ENCODE measurements around the gene DLAT. TPM values are rescaled to one million over a fixed set of nuclear protein-coding genes. Genes with fewer than 3 reads are reported as not detected.
"Not testable (repeated sequence)": the region's sequence is repeated elsewhere in the genome, so short reads cannot be mapped to it uniquely, and the experiment has no call there.

The DLAT gene
- total and polyA plus RNA-seq, 10 donors = 8.1 to 22.9 (median 18.4) TPM

DNA sequence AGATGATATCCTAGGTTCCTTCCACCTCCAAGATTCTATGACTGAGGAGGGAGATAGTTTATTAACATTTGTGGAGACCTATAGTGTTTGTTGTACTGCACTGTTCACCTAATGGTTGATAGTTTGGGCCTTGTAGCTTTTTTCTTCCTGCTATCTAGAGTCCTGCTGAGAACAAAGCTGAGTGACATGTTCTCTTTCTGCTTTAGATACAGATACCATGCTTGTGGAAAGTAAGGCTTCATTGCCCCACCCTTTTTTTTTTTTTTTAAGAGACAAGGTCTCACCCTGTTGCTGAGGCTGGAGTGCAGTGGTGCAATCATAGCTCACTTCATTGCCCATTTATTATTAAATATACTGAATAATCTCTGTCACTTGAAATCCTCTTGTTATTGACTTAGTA, 12.3 kb downstream of the DLAT start:
- intact Hi-C loops (cut with DNase I; ENCODE audit: low total_unique reads) = no loop called here
- TF ChIP-seq, protein P1, sequence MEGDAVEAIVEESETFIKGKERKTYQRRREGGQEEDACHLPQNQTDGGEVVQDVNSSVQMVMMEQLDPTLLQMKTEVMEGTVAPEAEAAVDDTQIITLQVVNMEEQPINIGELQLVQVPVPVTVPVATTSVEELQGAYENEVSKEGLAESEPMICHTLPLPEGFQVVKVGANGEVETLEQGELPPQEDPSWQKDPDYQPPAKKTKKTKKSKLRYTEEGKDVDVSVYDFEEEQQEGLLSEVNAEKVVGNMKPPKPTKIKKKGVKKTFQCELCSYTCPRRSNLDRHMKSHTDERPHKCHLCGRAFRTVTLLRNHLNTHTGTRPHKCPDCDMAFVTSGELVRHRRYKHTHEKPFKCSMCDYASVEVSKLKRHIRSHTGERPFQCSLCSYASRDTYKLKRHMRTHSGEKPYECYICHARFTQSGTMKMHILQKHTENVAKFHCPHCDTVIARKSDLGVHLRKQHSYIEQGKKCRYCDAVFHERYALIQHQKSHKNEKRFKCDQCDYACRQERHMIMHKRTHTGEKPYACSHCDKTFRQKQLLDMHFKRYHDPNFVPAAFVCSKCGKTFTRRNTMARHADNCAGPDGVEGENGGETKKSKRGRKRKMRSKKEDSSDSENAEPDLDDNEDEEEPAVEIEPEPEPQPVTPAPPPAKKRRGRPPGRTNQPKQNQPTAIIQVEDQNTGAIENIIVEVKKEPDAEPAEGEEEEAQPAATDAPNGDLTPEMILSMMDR (IDR thresholded peaks at IDR 0.05 in 8 of 11, conservative IDR thresholded peaks at IDR 0.05 in 3 of 11) = no peak
- TF ChIP-seq POLR2AphosphoS5 (IDR thresholded peaks at IDR 0.05) (no peak), POLR2A (IDR thresholded peaks at IDR 0.05) (no peak)
- Histone ChIP-seq H3K4me1 (no peaks in the 10 kb centered on the region), H3K9me3 (no peaks in the 10 kb centered on the region), H3K27ac (no peak overlapping the region), H3K4me3 (no peak overlapping the region), H3K27me3 (replicated peaks in 1 of 7) (no peaks in the 10 kb centered on the region), H3K36me3 (peaks cover 0 to 99% (median 62%) of the 10 kb centered on the region in 6 donors)
- DNase-seq = no peak

DNA sequence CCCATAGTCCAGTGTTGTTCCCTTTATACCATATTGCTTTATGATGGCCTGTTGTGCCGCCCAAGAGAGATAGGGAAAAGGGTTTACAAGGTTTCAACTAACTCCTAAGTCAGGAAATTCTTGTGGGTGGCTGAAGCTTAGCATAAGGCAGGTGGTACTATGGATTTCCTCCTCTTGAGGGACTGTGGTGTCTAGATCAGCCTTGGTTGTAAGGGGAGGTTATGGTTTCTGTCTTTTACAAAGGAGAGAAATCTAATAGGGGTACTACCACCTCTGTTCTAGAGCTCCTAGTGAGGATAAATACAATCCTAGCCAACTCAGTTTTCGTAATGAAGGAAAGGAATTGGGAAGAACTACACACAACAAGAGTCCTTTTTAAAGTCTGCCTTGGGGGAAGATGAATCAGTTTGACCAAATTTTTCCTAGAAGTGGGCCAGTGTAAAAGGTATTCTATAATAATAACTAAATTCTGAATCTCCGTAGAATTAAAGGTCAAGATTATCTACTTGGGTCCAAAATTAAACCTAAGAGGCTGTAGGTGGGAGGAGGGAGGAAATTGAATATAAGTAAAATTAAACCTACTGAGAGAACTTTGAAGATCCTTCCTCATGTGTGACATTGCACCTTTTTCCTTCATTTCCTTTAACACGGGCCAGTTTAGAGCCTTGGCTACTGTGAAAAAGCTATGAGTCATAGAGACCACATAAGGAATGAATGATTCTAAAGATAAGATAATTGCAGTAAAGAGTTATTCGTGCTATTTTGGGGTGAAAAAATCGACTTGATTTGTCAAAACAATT, 17.2 kb downstream of the DLAT start:
- 53 to 58% (median 57%) methylated on average over 6 of the region's 6 CpGs for WGBS, 5 donors
- H3K4me3 ChIP-seq = no peak overlapping the region
- intact Hi-C loops (cut with DNase I; ENCODE audit: low total_unique reads) = no loop called here
- H3K27me3 ChIP-seq (replicated peaks in 1 of 7) = no peaks in the 10 kb centered on the region
- no peaks in the 10 kb centered on the region for H3K4me1 ChIP-seq
- no peak for DNase-seq
- peaks cover 0 to 100% (median 69%) of the 10 kb centered on the region in 6 donors for H3K36me3 ChIP-seq
- TF ChIP-seq POLR2A (IDR thresholded peaks at IDR 0.05) = no peak
- TF ChIP-seq POLR2AphosphoS5 (IDR thresholded peaks at IDR 0.05) = no peak
- TF ChIP-seq, protein P1 (IDR thresholded peaks at IDR 0.05 in 8 of 11, conservative IDR thresholded peaks at IDR 0.05 in 3 of 11) = no peak
- no peak overlapping the region for H3K27ac ChIP-seq
- peaks cover 0 to 2% (median 0%) of the 10 kb centered on the region in 8 donors for H3K9me3 ChIP-seq

DNA sequence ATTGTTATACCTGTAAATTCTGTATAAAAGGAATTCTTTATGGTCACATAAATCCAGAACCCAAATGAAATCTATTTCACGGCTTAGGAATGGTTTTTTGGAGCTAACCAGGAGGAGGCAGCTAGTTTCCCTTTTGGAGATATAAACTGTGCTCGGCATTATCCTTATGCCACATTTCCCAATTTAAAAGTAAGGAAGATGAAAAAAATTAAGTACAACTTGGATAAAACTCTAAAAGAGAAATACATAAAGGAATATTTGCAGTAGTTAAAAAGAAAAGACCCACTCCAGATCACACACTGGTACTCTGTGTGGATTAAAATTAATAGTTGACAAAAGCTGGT, 17.7 kb downstream of the DLAT start:
- peaks cover 0 to 2% (median under 1%) of the 10 kb centered on the region in 6 donors for H3K4me1 ChIP-seq
- intact Hi-C loops (cut with DNase I; ENCODE audit: low total_unique reads) = no loop called here
- H3K27me3 ChIP-seq (replicated peaks in 1 of 7) = no peaks in the 10 kb centered on the region
- no peak overlapping the region for H3K27ac ChIP-seq
- peaks cover 0 to 6% (median 0%) of the 10 kb centered on the region in 8 donors for H3K9me3 ChIP-seq
- WGBS, 5 donors = 96 to 100% (median 96%) methylated on average over 2 of the region's 2 CpGs
- H3K36me3 ChIP-seq = peaks cover 0 to 100% (median 66%) of the 10 kb centered on the region in 6 donors
- TF ChIP-seq, protein P1 (IDR thresholded peaks at IDR 0.05 in 8 of 11, conservative IDR thresholded peaks at IDR 0.05 in 3 of 11) = no peak
- TF ChIP-seq POLR2AphosphoS5 (IDR thresholded peaks at IDR 0.05) (no peak), POLR2A (IDR thresholded peaks at IDR 0.05) (no peak)
- H3K4me3 ChIP-seq = no peak overlapping the region
- DNase-seq = no peak

DNA sequence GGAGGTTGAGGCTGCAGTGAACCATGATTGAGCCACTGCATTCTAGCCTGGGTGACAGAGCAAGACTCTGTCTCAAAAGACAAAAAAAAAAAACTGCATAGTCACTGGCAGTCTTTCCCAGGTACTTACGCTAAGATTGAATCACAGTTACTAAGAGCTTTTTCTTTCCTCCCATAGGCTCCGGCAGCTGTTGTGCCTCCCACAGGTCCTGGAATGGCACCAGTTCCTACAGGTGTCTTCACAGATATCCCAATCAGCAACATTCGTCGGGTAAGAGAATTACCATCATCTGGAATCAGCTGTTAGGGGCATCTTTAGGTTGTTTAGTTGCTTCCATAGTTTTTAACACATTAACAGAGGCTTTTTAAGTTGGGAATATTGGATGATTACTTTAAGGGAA, 19.8 kb downstream of the DLAT start:
- TF ChIP-seq POLR2A (IDR thresholded peaks at IDR 0.05) (no peak), POLR2AphosphoS5 (IDR thresholded peaks at IDR 0.05) (no peak)
- TF ChIP-seq, protein P1 (IDR thresholded peaks at IDR 0.05 in 8 of 11, conservative IDR thresholded peaks at IDR 0.05 in 3 of 11) = no peak
- H3K4me3 ChIP-seq = no peak overlapping the region
- WGBS, 5 donors = 91 to 100% (median 97%) methylated on average over 4 of the region's 4 CpGs
- no peak for DNase-seq
- intact Hi-C loops (cut with DNase I; ENCODE audit: low total_unique reads) = no loop called here
- H3K27ac ChIP-seq = no peak overlapping the region
- H3K27me3 ChIP-seq (replicated peaks in 1 of 7) = no peaks in the 10 kb centered on the region
- H3K9me3 ChIP-seq = peaks cover 0 to 6% (median 0%) of the 10 kb centered on the region in 8 donors
- H3K36me3 ChIP-seq = peaks cover 0 to 95% (median 51%) of the 10 kb centered on the region in 6 donors
- peaks cover 0 to 21% (median 13%) of the 10 kb centered on the region in 6 donors for H3K4me1 ChIP-seq

DNA sequence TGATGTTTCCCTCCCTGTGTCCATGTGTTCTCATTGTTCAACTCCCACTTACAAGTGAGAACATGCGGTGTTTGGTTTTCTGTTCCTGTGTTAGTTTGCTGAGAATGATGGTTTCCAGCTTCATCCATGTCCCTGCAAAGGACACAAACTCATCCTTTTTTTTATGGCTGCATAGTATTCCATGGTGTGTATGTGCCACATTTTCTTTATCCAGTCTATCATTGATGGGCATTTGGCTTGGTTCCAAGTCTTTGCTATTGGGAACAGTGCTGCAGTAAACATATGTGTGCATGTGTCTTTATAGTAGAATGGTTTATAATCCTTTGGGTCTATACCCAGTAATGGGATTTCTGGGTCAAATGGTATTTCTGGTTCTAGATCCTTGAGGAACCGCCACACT, 21.4 kb downstream of the DLAT start:
- not testable (repeated sequence) for DNase-seq

DNA sequence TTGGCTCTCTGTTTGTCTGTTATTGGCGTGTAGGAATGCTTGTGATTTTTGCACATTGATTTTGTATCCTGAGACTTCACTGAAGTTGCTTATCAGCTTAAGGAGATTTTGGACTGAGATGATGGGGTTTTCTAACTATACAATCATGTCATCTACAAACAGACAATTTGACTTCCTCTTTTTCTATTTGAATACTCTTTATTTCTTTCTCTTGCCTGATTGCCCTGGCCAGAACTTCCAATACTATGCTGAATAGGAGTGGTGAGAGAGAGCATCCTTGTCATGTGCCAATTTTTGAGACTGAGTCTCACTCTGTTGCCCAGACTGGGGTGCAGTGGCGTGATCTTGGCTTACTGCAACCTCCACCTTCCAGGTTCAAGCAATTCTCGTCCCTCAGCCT, 23.0 kb downstream of the DLAT start:
- intact Hi-C loops (cut with DNase I; ENCODE audit: low total_unique reads); H3K27me3 ChIP-seq (replicated peaks in 1 of 7); DNase-seq; H3K4me3 ChIP-seq; H3K9me3 ChIP-seq: not testable (repeated sequence)
- Histone ChIP-seq H3K4me1 (peaks cover 0 to 47% (median 22%) of the 10 kb centered on the region in 6 donors), H3K27ac (peak overlapping the region in 7 of 8 donors; percentile 14 to 77 (median 62)), H3K36me3 (peaks cover under 1 to 93% (median 56%) of the 10 kb centered on the region in 6 donors)
- whole genome bisulfite sequencing, 5 donors = 79 to 89% (median 82%) methylated on average over 3 of the region's 3 CpGs

More for the DNA sequence above, 21.4 kb downstream of the DLAT start:
- peaks cover 0 to 92% (median 45%) of the 10 kb centered on the region in 6 donors for H3K36me3 ChIP-seq
- H3K27ac ChIP-seq; H3K9me3 ChIP-seq; intact Hi-C loops (cut with DNase I; ENCODE audit: low total_unique reads); H3K4me3 ChIP-seq; H3K27me3 ChIP-seq (replicated peaks in 1 of 7): not testable (repeated sequence)
- peaks cover 0 to 37% (median 22%) of the 10 kb centered on the region in 6 donors for H3K4me1 ChIP-seq
- 98 to 100% (median 99%) methylated on average over 2 of the region's 2 CpGs for WGBS, 5 donors
